Measurements from ENCODE around the gene PARVA.
"Not testable (repeated sequence)": the region's sequence is repeated elsewhere in the genome, so short reads cannot be mapped to it uniquely, and the experiment has no call there.

- TF ChIP-seq, protein P1, sequence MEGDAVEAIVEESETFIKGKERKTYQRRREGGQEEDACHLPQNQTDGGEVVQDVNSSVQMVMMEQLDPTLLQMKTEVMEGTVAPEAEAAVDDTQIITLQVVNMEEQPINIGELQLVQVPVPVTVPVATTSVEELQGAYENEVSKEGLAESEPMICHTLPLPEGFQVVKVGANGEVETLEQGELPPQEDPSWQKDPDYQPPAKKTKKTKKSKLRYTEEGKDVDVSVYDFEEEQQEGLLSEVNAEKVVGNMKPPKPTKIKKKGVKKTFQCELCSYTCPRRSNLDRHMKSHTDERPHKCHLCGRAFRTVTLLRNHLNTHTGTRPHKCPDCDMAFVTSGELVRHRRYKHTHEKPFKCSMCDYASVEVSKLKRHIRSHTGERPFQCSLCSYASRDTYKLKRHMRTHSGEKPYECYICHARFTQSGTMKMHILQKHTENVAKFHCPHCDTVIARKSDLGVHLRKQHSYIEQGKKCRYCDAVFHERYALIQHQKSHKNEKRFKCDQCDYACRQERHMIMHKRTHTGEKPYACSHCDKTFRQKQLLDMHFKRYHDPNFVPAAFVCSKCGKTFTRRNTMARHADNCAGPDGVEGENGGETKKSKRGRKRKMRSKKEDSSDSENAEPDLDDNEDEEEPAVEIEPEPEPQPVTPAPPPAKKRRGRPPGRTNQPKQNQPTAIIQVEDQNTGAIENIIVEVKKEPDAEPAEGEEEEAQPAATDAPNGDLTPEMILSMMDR (IDR thresholded peaks at IDR 0.05): not testable (repeated sequence)
- TF ChIP-seq, protein P2, sequence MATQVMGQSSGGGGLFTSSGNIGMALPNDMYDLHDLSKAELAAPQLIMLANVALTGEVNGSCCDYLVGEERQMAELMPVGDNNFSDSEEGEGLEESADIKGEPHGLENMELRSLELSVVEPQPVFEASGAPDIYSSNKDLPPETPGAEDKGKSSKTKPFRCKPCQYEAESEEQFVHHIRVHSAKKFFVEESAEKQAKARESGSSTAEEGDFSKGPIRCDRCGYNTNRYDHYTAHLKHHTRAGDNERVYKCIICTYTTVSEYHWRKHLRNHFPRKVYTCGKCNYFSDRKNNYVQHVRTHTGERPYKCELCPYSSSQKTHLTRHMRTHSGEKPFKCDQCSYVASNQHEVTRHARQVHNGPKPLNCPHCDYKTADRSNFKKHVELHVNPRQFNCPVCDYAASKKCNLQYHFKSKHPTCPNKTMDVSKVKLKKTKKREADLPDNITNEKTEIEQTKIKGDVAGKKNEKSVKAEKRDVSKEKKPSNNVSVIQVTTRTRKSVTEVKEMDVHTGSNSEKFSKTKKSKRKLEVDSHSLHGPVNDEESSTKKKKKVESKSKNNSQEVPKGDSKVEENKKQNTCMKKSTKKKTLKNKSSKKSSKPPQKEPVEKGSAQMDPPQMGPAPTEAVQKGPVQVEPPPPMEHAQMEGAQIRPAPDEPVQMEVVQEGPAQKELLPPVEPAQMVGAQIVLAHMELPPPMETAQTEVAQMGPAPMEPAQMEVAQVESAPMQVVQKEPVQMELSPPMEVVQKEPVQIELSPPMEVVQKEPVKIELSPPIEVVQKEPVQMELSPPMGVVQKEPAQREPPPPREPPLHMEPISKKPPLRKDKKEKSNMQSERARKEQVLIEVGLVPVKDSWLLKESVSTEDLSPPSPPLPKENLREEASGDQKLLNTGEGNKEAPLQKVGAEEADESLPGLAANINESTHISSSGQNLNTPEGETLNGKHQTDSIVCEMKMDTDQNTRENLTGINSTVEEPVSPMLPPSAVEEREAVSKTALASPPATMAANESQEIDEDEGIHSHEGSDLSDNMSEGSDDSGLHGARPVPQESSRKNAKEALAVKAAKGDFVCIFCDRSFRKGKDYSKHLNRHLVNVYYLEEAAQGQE (IDR thresholded peaks at IDR 0.05; ENCODE audit: insufficient read depth in 1 of 2, low read depth in 2 of 2, low read length in 1 of 2): not testable (repeated sequence)
- not testable (repeated sequence) for TF ChIP-seq POLR2AphosphoS5 (IDR thresholded peaks at IDR 0.05; ENCODE audit: low read depth, low read length)
Measured at GRCh38 chr11:12365965-12366575, 11.3 kb upstream of the PARVA start.

Measured in Panc1 (cell line).